ENCODE data around the gene ANP32B.
"Not testable (repeated sequence)": the region's sequence is repeated elsewhere in the genome, so short reads cannot be mapped to it uniquely, and the experiment has no call there.

Gene ANP32B

DNA sequence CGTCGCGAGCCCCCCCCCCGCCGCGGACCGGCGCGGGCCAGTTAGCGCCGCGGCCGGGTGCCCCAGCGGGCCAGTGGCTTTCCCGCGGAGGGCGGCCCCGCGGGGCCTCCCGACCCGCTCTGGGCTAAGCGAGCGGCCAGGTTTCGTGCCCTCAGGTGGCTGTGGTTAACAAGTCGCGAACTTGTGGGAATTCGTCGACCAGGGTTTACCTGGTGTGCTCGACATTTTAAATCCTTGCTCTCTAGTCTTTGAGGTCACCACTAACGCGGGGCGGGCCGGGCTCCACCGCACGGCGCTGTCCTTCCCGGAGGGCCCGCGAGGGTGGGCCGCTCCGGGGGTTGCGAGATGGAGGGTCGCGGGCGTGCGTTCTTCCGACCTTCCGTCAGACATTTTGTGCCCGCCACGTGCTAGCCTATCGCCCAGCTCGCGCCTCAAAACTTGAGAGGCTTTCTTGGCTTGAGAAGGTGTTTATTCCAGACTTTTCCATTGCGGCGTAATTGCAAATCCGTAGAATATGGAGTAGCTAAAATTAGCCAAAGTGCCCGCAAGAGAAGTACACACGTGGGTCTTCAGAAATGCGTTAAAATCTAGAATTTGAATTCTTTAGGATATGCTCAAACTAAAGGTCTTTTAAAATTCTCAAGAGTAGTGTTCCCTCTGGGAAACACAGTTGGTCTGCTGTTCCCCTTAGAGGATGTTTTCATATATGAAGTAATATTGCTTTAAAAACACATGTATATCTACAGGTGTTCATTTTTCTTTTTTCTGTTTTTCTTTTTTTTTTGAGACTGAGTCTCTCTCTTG is 2.1 kb downstream of the ANP32B start:
- no peak for DNase-seq (ENCODE audit: low read depth)
- peak overlapping the region; percentile 89 for H3K4me3 ChIP-seq (ENCODE audit: low read depth, low read length)

DNA sequence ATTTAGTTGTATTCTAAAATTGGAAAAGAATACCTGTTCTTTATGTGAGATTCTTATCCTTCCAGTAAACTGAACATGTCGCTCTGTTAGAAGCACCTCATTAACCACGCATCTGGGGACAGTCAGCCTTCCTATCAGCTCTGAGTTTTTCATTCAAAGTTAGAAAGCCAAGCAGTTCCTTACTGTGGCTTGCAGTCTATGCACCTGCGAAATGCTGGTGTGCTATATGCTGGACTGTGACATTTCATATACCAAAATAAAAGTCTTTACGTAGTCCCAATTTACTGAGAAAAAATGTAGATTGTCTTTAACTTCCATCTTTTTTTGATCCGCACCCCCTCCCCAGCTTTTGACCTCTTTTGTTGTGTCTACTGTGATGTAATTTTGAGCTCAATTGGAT is 4.3 kb downstream of the ANP32B start:
- no peak overlapping the region for H3K4me3 ChIP-seq (ENCODE audit: low read depth, low read length)
- DNase-seq (ENCODE audit: low read depth) = no peak

DNA sequence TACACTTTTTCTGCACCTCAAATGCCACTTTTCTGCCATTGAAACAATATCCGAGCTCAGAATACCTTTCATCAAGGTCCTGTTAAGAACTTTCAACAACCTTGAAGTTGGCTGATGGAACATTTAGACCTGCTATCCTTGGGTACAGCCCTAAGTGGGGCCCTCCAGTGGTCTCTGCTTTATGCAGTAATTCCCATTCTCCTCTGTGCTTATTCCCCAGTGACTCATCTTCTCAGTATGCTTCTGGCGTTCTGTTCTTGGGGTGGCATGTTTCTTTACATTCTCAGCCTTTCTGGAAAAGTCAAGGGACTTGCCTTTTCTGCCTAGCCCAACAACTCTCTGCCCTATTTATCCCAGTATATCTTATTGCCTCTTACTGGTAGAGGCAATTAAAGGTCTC is 7.1 kb downstream of the ANP32B start:
- H3K4me3 ChIP-seq (ENCODE audit: low read depth, low read length) = no peak overlapping the region
- no peak for DNase-seq (ENCODE audit: low read depth)

DNA sequence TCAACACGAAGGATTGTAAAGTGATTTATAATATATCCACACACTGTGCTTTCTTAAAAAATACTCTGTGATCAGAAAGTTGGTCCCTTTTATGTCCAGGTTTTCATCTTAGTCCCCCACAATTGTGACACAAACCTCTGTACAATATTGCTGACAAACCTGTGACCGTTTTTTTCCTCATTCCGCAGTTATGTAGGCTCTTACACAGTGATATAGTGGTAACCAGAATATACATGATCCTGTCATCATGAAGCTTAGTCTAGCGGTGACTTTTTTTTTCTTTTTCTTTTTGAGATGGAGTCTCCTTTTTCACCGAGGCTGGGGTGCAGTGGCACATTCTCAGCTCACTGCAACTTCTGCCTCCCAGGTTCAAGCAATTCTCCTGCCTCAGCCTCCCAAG is 8.7 kb downstream of the ANP32B start:
- H3K4me3 ChIP-seq (ENCODE audit: low read depth, low read length) = no peak overlapping the region
- DNase-seq (ENCODE audit: low read depth) = no peak

DNA sequence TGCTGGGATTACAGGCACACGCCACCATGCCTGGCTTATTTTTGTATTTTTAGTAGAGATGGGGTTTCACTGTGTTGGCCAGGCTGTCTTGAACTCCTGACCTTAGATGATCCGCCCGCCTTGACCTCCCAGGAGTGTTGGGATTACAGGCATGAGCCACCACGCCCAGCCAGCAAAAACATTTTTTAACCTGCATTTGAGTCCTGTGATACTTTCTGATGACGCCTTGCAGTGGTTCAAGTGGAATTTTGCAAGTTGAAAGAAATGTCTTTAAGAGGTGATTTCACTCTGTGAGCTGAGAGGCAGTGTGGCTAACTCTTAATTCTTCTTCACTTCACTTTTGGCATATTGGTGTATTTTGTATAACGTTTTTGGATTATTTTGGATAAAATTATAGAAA is 9.1 kb downstream of the ANP32B start:
- DNase-seq (ENCODE audit: low read depth) = no peak

DNA sequence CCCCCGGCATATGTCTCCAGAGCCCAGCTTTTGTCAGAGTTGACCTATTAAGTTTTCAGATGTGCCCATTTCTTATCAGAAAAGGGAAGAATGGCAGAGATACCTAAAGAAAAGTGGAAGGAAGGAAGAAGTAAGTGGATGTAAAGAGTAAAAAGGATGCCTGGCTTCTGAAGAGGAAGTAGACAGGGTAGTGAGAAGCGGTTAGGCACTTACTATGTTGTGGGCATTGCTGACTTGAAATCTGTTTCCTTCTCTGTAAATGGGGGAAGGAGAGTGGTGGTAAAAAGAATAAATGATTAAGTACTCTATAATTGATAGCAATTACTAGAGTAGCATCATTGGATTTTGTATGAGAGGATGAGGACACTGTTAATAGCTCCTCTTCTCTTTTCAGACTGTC is 9.9 kb downstream of the ANP32B start:
- H3K4me3 ChIP-seq (ENCODE audit: low read depth, low read length) = no peak overlapping the region
- no peak for DNase-seq (ENCODE audit: low read depth)

More for the DNA sequence above, 9.1 kb downstream of the ANP32B start:
- H3K4me3 ChIP-seq (ENCODE audit: low read depth, low read length) = no peak overlapping the region

DNA sequence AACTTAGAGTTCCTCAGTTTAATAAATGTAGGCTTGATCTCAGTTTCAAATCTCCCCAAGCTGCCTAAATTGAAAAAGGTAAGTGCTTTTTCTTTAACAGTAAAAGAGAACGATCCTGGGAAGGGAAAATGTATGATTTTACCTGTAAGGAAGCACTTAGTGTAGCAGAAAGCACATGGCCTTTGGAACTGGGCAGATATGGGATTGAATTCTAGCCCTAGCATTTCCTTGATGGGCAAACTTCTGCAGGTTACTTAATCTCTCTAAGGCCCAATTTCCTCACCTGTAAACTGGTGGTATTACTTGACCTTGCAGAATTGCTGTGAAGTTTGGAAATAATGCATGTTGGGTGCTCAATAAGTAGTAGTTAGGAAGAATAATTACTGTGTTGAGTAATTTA is 11.6 kb downstream of the ANP32B start:
- DNase-seq (ENCODE audit: low read depth) = no peak
- H3K4me3 ChIP-seq (ENCODE audit: low read depth, low read length) = no peak overlapping the region

DNA sequence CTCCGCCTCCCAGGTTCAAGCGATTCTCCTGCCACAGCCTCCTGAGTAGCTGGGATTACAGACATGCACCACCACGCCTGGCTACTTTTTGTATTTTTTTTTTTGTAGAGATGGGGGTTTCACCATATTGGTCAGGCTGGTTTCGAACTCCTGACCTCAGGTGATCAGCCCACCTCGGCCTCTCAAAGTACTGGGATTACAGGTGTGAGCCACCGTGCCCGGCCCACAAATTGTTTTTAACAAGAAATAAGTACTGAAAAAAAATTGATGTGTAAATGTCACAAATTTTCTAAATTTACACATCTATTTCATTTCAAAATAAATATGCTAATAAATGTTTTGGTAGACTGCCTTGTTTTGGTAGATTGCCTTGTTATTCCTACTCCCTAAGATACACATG is 13.5 kb downstream of the ANP32B start:
- not testable (repeated sequence) for DNase-seq (ENCODE audit: low read depth); H3K4me3 ChIP-seq (ENCODE audit: low read depth, low read length)

DNA sequence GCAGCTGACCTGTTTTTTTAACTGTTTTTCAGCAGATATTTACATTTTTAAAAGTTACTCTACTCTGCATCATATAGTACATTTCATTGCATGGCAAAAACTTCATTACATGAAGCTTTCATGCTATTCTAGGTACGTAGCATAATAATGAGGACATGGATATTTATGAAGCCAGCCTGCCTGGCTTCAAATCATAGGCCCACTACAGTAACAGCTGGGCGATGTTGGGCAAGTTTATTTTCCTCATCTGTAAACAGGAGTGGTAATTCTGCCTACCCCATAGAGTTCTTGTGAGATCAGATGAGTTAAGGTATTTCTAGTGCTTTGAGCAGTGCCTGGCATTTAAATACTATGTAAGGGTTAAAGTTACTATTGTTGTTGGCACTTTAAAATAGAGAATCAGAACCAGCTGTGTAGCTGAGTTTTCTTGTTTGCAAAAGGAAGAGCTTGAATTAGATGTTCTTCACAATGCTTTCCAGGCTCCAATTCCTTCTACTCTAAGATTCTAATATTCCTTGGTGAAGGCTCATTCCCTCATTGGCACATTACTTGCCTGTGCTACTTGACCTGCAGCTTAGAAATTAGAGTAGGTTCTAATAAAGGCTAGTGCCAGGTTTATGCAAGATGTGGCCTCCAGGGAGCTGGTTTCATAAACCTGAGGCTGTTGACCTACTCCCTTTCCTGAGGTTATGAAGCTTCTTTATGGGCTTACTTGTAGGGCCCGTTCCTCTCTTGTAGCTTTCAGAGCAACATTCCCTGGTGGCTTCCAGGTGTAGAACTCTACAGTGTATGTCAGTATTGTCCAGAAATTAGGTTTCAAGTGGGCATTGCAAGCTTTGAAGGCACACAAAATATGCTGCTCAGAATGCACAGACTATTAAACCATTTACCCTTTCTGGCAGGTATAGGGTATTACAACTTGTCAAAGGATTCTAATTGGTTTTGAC is 14.5 kb downstream of the ANP32B start:
- no peak overlapping the region for H3K4me3 ChIP-seq (ENCODE audit: low read depth, low read length)
- no peak for DNase-seq (ENCODE audit: low read depth)

DNA sequence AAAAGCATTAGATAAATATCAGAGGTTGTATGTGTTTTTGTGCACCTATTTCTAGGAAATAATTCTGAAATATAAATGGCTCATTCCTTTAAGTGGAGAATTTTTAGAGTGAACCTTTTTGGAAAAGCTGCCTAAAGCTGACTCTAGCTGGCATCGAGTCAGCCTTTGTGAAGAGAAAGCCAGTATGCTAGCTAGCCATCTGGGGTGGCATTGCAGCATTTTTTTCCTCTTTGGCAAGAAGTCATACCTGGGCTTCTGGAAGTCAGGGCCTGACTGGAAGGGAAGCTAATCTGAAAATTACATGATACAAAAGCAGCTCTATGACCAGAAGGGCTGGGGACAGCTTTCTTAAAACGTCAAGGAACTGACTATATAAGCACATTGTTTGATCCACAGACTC is 19.7 kb downstream of the ANP32B start:
- DNase-seq (ENCODE audit: low read depth) = no peak
- no peak overlapping the region for H3K4me3 ChIP-seq (ENCODE audit: low read depth, low read length)

DNA sequence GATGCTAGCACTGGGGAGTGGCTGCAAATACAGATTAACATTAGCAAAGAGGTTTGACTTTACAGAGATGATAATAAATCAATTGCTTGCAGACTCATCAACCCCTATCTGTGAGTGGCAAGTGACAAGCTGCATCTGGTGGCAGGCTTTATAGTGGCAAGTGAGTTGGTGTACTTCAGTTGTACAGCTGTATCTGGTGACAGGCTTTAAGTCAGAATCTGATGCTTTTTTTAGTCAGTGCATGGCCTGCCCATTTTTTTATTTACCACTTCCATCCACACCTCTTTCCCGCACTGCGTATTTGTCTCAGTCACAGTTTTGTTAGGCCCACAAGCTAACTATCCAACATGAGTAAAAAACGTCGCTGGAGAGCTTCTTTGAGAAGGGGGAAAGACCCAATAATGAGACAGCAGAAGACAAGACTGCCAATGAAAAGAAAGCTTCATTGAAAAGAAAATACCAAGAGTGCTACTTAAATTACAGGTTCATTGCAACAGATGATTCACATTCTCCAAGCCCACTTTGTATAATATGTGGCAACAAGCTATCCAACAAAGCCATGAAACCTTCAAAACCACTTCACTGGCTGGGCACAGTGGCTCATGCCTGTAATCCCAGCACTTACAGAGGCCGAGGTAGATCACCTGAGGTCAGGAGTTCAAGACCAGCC is 23.1 kb downstream of the ANP32B start:
- DNase-seq (ENCODE audit: low read depth) = no peak
- no peak overlapping the region for H3K4me3 ChIP-seq (ENCODE audit: low read depth, low read length)

DNA sequence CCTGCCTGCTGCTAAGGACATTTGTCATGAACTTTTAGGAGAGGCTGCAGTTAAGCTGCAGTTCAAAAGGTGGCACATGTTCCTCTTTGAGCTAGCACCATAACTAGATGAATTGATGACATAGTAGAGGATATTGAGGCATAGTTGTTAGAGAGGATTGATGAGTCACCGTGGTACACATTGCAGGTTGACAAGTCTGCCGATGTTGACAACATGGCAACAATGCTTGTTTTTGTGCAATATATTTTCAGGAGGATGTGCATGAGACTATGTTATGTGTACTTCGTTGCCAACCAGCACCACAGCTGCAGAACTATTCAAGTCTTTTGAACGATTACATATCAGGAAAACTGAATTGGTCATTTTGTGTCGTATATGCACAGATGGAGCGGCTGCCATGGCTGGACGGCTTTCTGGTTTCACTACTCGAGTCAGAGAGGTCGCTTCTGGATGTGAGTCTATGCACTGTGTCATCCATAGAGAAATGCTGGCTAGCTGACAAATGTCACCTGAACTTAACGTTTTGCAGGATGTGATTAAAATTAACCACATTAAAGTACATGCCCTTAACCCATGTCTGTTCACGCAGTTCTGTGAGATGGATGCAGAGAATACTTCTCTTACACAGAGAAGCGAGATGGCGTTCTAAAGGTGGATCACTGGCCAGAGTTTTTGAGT is 24.2 kb downstream of the ANP32B start:
- no peak for DNase-seq (ENCODE audit: low read depth)
- no peak overlapping the region for H3K4me3 ChIP-seq (ENCODE audit: low read depth, low read length)

DNA sequence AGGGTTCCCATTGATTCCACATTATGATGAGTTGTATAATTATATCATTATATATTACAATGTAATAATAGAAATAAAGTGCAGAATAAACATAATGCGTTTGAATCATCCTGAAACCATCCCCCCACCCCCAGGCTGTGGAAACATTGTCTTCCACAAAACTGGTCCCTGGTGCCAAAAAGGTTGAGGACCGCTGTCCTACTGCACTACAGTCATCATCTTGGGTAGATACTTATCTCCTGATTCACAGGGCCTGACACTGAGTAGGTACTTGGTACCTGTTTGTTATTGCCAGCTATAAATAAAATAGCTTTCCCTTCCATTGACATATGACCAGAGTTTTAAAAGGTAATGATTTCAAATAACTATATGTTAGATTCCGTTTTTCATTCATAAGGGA is 25.6 kb downstream of the ANP32B start:
- no peak for DNase-seq (ENCODE audit: low read depth)
- no peak overlapping the region for H3K4me3 ChIP-seq (ENCODE audit: low read depth, low read length)

DNA sequence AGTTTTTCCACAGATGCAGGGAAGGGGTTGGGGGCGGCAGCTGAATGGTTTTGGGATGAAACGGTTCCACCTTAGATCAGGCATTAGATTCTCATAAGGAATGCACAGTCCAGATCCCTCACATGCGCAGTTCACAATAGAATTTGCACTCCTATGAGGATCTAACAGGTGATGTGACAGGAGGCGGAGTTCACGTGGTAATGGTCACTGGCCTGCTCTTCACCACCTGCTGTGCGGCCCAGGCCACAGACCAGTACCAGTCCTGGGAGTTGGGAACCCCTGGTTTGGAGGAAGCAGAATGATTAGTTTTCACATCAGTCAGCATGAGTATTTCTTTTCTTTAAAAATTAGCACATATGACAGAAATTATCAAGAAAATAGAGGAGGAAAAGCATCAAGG is 26.3 kb downstream of the ANP32B start:
- no peak overlapping the region for H3K4me3 ChIP-seq (ENCODE audit: low read depth, low read length)
- DNase-seq (ENCODE audit: low read depth) = no peak

DNA sequence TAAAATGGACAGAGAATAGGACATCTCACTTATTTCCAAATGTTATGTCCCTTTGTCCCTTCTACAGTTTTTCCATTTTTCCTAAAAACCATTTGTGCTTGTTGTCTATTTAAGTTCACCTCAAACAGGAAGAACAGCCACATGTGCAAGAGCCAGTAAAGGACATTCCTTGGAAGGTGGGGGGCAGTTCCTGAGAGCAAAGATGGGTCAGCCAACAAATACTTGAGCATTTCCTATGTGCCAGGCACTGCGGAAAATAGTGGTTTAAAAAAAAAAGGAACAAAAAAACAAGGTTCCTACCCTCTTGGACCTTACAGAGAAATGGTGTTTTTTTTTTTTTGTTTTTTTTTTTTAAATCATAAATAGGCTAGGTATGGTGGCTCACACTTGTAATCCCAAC is 26.8 kb downstream of the ANP32B start:
- no peak for DNase-seq (ENCODE audit: low read depth)
- H3K4me3 ChIP-seq (ENCODE audit: low read depth, low read length) = no peak overlapping the region

DNA sequence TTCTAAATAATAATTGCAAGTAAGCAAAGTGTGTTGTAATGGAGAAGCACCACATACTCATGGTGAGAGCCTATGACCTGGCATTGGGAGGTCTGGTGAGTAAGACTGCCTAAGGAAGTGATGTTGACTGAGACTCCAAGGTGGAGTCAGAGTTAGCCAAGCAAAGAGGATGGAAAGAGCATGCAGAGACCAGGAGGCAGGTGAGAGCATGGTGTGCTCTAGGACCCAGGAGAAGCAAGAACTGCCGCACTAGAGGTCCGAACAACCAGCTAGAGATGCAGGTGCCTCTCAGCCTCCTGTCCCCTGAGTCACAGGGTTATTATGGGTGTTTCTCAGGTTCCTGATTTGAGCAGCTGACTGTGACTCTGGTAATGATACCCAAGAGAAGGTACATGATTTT is 27.3 kb downstream of the ANP32B start:
- H3K4me3 ChIP-seq (ENCODE audit: low read depth, low read length) = no peak overlapping the region
- no peak for DNase-seq (ENCODE audit: low read depth)

DNA sequence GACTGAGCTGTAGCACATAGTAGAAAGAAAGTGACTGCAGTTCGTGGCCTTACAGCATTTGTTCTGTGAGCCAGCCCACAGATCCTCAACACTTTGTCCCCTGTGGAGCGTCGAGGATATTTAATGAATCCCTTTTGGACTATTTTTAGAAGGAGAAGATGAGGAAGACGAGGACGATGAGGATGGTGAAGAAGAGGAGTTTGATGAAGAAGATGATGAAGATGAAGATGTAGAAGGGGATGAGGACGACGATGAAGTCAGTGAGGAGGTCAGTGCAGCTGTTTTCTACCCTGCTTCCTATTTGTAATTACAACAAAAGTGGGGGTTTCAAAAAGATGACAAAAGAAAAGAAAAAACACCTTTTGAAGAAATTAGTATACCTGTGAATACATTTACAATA is 28.0 kb downstream of the ANP32B start:
- no peak overlapping the region for H3K4me3 ChIP-seq (ENCODE audit: low read depth, low read length)
- DNase-seq (ENCODE audit: low read depth) = no peak

DNA sequence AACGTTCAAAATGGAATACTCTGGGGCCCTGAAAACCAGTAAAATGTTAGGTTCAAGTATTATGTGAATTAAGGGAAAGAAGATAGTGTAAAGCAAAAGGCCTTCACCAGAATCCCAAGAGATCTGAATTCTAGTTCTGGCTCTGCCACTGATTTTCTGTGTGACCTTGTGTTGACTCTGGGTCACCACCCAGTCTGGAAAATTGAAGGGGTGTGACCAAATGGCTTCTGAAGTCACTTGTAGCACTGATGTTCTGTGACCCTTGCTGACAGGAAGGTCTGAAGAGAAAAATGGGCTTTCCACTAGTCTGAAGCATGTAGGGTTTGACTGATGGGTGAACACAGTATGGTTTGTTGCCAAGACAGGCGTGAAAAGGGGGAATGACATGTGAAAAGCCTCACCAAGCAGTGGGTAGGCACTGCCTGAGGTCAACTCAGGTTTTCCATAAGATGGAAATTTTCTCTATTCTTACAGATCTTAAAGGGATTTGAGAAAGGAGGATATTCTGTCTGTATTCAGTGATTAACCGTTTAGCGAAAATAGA is 33.1 kb downstream of the ANP32B start:
- DNase-seq (ENCODE audit: low read depth) = no peak
- H3K4me3 ChIP-seq (ENCODE audit: low read depth, low read length) = no peak overlapping the region

DNA sequence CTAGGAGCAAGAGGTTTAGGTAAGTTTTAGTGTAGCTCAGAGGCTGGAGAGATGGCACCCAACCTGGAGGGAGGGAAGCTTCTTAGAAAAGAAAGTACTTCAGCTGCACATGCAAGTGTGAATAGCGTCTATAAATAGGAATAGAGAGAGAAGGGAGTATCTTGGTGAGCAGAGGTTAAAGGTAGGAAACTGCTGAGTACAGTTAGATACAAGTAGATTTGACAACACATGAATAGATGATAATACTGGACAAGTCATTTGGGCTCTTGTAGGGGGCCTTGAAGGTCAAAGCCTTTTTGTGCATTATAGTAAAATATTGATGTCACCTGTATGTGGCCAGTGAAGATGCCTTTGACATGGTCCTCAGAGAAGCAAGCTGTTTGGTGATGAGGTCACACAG is 34.2 kb downstream of the ANP32B start:
- H3K4me3 ChIP-seq (ENCODE audit: low read depth, low read length) = no peak overlapping the region
- DNase-seq (ENCODE audit: low read depth) = no peak

All from skeletal muscle cell (primary cell).